ENCODE data around the gene DUOX1. TPM values are rescaled to one million over a fixed set of nuclear protein-coding genes. Genes with fewer than 3 reads are reported as not detected.

Gene DUOX1
- total RNA-seq, 1 experiment from 2014 or later = 15.1 TPM

- CTCF ChIA-PET = interaction anchor here (2.4 to 6.5 kb wide), 3 partner anchors 23 to 82 kb away, joined by 7 to 93 read pairs (median 13); no protein-coding TSS in a partner anchor
- intact Hi-C loops (cut with micrococcal nuclease) = no loop called here
- H3K4me1 Mint-ChIP-seq (ENCODE audit: insufficient read depth, unreplicated experiment) = peaks cover 7% of the 10 kb centered on the region
Observed at GRCh38 chr15:45122719-45123118, 7.1 kb upstream of the DUOX1 start.

GRCh38 chr15:45123397-45123796, 6.4 kb upstream of the DUOX1 start:
- CTCF ChIA-PET = interaction anchor here (0.5 to 6.5 kb wide), 5 partner anchors 22 to 277 kb away, joined by 3 to 93 read pairs (median 7); no protein-coding TSS in a partner anchor
- H3K27ac Mint-ChIP-seq (ENCODE audit: low read depth, unreplicated experiment) = no peak overlapping the region

More at GRCh38 chr15:45122719-45123118, 7.1 kb upstream of the DUOX1 start:
- H3K36me3 Mint-ChIP-seq (ENCODE audit: insufficient read depth, unreplicated experiment) = no peaks in the 10 kb centered on the region
- peaks cover 21% of the 10 kb centered on the region for H3K27me3 Mint-ChIP-seq (ENCODE audit: insufficient read depth, unreplicated experiment)
- DNase-seq (ENCODE audit: unreplicated experiment) = no peak
- no peak overlapping the region for H3K4me3 Mint-ChIP-seq (ENCODE audit: unreplicated experiment)
- no TSS peak for BruUV-seq (replicated peaks)
- TF ChIP-seq CTCF (IDR thresholded peaks at IDR 0.05; ENCODE audit: unreplicated experiment) = no peak
- no peaks in the 10 kb centered on the region for H3K9me3 Mint-ChIP-seq (ENCODE audit: unreplicated experiment)
- no peak overlapping the region for H3K27ac Mint-ChIP-seq (ENCODE audit: low read depth, unreplicated experiment)
- POLR2A ChIA-PET = no interaction called here

GRCh38 chr15:45126535-45127158, 3.1 kb upstream of the DUOX1 start:
- CTCF ChIA-PET = interaction anchor here (0.5 to 6.5 kb wide), 32 partner anchors 9 to 430 kb away, joined by 3 to 93 read pairs (median 4); partner anchors contain the start of gene DUOXA2
- DNase-seq (ENCODE audit: unreplicated experiment) = peak; percentile 63
- Mint-ChIP-seq H3K27ac (ENCODE audit: low read depth, unreplicated experiment) (no peak overlapping the region), H3K9me3 (ENCODE audit: unreplicated experiment) (no peaks in the 10 kb centered on the region), H3K4me3 (ENCODE audit: unreplicated experiment) (no peak overlapping the region), H3K36me3 (ENCODE audit: insufficient read depth, unreplicated experiment) (no peaks in the 10 kb centered on the region), H3K4me1 (ENCODE audit: insufficient read depth, unreplicated experiment) (peaks cover 11% of the 10 kb centered on the region), H3K27me3 (ENCODE audit: insufficient read depth, unreplicated experiment) (peaks cover 21% of the 10 kb centered on the region)
- intact Hi-C loops (cut with micrococcal nuclease) = loop anchor here (1.0 to 5.0 kb wide), 6 partner anchors 32 to 331 kb away; no protein-coding TSS in a partner anchor
- TF ChIP-seq CTCF (IDR thresholded peaks at IDR 0.05; ENCODE audit: unreplicated experiment) = peak; percentile 70
- POLR2A ChIA-PET = interaction anchor here (0.6 to 1.9 kb wide), 8 partner anchors 9 to 161 kb away, joined by 3 to 8 read pairs (median 3); no protein-coding TSS in a partner anchor
- no TSS peak for BruUV-seq (replicated peaks)

More at GRCh38 chr15:45123397-45123796, 6.4 kb upstream of the DUOX1 start:
- Mint-ChIP-seq H3K36me3 (ENCODE audit: insufficient read depth, unreplicated experiment) (no peaks in the 10 kb centered on the region), H3K4me3 (ENCODE audit: unreplicated experiment) (no peak overlapping the region), H3K4me1 (ENCODE audit: insufficient read depth, unreplicated experiment) (peaks cover 7% of the 10 kb centered on the region), H3K27me3 (ENCODE audit: insufficient read depth, unreplicated experiment) (peaks cover 21% of the 10 kb centered on the region), H3K9me3 (ENCODE audit: unreplicated experiment) (no peaks in the 10 kb centered on the region)
- TF ChIP-seq CTCF (IDR thresholded peaks at IDR 0.05; ENCODE audit: unreplicated experiment) = no peak
- POLR2A ChIA-PET = interaction anchor here (1.1 kb wide), 1 partner anchor 156 kb away, joined by 3 read pairs; no protein-coding TSS in a partner anchor
- BruUV-seq (replicated peaks) = no TSS peak
- intact Hi-C loops (cut with micrococcal nuclease) = no loop called here
- DNase-seq (ENCODE audit: unreplicated experiment) = no peak

- POLR2A ChIA-PET = interaction anchor here (1.1 to 1.3 kb wide), 3 partner anchors 27 to 273 kb away, joined by 3 to 9 read pairs (median 3); a partner anchor contains a TSS
- intact Hi-C loops (cut with micrococcal nuclease) = loop anchor here (5.0 kb wide), 1 partner anchor 328 kb away; no protein-coding TSS in a partner anchor
- TF ChIP-seq CTCF (IDR thresholded peaks at IDR 0.05; ENCODE audit: unreplicated experiment) = no peak
Observed at GRCh38 chr15:45128971-45129639, 689 bp upstream of the DUOX1 start.

More at GRCh38 chr15:45128971-45129639, 689 bp upstream of the DUOX1 start:
- Mint-ChIP-seq H3K27ac (ENCODE audit: low read depth, unreplicated experiment) (no peak overlapping the region), H3K9me3 (ENCODE audit: unreplicated experiment) (no peaks in the 10 kb centered on the region), H3K4me3 (ENCODE audit: unreplicated experiment) (peak overlapping the region; percentile 70), H3K36me3 (ENCODE audit: insufficient read depth, unreplicated experiment) (peaks cover 2% of the 10 kb centered on the region), H3K4me1 (ENCODE audit: insufficient read depth, unreplicated experiment) (peaks cover 17% of the 10 kb centered on the region), H3K27me3 (ENCODE audit: insufficient read depth, unreplicated experiment) (peaks cover 21% of the 10 kb centered on the region)
- no peak for DNase-seq (ENCODE audit: unreplicated experiment)
- BruUV-seq (replicated peaks) = no TSS peak
- CTCF ChIA-PET = interaction anchor here (1.4 kb wide), 1 partner anchor 8 kb away, joined by 6 read pairs; no protein-coding TSS in a partner anchor
